ENCODE results near the gene VEGFC.

VEGFC gene, protein sequence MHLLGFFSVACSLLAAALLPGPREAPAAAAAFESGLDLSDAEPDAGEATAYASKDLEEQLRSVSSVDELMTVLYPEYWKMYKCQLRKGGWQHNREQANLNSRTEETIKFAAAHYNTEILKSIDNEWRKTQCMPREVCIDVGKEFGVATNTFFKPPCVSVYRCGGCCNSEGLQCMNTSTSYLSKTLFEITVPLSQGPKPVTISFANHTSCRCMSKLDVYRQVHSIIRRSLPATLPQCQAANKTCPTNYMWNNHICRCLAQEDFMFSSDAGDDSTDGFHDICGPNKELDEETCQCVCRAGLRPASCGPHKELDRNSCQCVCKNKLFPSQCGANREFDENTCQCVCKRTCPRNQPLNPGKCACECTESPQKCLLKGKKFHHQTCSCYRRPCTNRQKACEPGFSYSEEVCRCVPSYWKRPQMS

DNA sequence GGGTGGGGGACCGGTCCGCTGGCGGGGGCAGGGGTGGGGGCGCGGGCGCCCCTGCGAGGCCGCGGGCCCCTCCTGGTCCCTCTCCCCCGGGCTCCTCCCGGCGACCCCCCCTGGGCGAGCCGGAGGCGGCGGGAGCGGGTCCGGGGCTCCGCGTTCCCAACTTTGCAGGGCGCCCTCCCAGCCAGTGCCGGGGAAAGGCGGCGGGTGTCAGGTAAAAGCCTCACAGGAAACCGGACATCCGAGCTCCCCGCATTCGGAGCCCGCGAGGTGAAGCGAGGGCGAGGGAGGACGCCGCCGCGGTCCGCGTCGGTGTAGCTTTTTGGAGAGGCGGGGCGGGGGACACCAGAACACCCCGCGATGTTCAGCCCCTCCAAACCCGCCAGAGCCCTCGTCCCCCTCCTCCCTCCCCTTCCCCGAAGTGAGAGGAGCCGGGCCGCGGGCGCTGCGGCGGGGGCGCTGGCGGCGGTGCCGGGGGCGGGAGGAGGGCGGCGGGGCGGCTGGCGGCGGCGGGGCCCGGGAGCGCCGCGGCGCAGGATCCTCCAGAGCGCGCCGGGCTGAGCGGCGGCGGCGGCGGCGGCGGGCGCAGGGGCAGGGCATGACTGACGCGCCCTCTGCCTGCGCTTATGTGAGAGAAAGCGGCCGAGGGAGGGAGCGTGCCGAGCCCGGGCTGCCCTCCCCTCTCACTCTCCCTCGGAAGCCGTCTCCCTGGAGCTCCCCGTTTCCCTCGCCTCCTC, at the start of gene VEGFC:
Gene VEGFC (minus strand): TSS at position 597 of the 734 bp plus-strand sequence. CDS start 611 bp downstream, outside the sequence.
- no peak for DNase-seq

DNA sequence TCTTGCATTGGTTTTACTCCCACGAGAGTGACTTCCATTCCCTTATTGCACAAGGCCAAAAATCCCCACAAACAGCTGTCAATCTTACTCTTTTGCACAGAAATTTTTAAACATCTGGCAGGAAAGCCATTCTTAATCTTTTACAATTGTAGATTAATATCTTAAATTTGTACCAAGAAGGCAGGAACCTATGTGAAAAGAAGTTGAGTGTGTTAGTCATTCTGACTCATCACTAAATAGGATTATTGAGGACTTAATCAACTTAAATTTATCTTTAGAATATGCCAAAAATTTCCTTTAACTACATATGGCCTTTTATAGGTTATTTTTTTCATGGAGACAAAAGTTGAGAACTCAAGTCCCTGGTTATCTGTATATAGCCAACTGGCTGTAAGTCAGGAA, 49.0 kb upstream of the VEGFC start:
- no peak for DNase-seq

DNA sequence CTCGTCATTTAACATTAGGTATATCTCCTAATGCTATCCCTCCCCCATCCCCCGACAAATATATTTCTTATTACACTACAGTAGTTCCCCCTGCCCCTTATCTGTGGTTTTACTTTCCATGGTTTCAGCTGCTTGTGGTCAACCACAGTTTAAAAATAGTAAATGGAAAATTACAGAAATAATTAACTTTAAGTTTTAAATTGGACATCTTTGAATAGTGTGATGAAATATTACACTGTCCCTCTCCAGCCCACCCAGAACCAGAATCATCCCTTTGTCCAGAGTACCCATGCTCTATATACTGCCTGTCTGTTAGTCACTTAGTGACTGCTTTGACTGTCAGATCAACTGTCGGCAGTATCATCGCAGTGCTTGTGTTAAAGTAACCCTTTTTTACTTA, 47.4 kb upstream of the VEGFC start:
- DNase-seq, result no peak

DNA sequence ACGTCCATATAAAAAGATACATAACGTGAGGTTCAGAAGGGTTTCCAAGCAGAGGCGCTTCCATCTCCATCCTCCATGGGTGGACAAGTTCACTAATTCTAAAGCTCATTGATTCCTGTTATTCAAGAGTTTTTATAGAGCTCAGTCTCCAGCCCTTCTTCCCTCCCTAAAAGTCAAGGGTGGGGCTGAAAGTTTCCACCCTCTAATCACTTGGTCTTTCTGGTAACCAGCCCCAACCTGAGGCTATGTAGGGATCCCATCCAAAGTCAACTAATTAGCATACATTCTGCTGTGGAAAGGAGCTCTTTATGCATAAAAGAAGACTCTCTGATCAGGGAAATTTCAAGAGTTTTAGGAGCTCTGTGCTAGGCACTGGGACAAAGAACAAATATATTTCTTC, 46.9 kb upstream of the VEGFC start:
- no peak for DNase-seq

DNA sequence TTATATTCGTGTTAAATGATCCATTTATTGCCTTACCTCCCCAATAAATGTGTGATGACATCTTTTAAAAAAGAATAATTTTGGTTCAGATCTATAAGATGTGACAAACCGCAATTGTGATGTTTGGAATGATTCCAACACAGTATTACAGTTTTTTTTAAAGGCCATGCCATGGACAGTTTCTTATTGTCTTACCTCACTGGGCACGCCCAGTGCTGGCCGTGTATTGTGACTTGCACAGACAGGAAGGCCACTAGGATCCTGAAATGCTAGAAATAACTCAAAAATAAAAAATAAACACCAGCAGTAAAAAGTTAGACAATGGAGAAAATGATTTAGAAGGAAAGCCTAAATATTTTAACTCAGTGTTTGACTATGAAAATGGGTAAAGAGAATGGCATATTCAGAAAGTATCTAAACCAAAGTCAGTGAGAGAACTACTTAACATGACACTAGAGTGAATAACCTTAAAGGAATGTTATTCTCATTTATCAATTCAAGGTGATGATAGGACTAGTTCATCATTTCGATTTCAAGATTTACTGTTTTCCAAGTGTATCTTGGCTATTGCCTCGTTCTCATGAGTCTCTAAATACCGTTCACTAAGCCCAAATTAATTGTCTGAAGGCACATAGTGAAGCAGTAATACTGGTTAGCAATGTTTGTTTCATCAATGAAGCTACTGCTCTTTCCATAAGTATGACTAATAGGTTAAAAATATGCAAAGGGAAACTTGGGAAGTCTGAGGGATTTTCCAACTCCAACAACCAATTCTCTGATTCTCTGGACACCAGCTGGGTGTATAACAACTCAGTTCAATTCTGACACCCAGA, 46.1 kb upstream of the VEGFC start:
- no peak for DNase-seq

DNA sequence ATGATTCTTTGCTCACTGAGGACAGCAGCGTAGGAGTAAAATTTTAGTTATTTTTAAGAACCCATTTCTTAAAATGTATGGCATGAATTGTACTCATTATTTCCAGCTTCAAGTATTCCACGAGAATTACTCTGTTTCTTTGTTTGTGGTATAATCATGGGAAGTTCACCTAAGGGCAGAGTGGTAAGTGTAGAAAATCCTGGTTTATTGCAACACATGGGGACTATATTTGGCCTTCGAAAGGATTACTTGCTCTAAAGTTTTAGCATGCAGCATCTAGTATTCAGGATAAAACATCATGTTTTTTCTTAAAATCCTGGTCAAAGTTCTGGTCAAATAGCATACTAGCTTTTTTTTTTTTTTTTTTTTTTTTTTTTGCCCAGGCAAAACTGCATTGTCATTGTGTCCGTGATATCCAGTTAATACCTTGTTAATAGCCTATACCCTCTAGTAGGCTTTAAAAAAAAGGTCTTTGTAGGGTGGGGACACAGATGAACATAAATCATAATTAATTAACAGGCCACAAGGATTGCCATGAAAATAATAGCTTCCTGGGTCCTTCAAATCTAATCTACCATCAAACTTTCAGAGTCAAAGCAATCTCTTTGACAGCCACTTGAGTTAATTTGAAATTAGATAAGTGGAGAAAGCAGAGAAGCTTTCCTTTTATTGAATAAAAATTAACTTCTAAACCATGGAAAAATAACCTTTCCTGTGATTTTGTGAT, 44.6 kb upstream of the VEGFC start:
- DNase-seq, result no peak

DNA sequence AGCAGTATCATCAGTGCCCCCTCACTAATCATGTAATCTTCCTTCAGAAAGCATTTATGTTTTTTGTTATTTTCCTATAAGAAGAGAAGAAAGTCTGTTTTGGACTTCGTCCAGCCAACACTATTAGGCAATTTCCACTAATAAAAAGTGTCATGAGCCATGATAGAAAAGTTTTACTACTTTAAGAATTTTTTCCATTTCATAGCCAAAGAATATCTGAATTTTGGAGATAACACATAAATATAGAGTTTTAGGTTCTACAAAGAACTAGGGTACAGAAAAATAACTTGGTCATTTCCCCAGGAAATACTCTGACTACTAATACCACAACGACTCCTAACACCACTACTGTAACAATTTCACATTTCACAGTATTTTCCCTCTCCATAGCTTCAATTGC, 41.8 kb upstream of the VEGFC start:
- no peak for DNase-seq

GRCh38 chr4:176833400-176834175, 40.9 kb upstream of the VEGFC start:
- no peak for DNase-seq

DNA sequence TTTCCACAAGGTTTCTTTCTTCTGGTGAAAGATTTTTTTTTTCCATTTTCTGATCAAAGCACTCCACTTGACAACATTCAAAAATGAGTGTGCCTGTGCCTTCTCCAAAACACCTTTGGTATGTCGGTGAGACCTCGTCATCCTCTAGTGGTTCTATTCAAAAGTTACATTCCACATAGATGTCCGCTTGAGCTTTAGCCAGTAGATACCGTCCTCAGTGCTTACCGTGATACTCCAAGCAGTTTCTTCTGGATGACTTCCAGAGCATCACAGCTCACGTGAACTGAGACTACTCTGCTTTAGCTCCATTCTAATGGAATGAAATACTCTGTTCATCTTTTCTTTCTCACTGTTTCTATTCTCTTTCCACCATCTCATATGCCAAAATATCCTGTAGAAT, 38.2 kb upstream of the VEGFC start:
- DNase-seq, result no peak

GRCh38 chr4:176825586-176825985, 32.9 kb upstream of the VEGFC start:
- DNase-seq, result no peak

DNA sequence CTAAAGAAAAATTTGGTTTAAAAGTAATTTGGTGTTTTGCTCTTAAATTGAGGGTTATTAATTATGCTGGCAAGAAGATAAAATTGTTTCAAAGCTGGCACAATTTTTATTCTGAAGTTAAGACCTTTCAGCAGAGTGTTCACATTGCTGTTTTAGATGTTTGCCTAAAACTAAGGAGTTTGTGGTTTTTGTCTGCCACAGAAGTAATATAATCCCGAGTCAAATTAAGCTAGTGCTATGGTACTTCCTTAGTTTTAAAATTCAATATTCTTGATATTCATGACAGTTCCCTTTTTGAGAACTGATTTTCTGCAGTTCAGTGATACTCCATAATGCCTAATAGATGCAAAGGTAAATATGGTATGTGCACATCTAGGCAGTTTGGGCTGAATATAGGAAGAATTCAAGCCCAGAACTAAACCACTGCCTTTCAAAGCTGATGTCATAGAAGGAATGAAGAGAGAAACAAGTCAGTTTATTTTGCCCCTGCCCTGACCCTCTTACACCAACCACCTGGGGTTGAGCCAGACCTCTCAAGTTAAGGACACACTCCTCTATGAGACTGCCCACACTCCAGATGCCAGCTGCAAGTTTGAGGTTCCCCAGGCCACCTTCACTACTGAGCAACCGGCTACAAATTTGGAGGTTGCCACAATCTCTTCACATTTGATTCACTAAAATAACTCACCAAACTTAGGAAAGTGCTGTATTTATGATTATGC, 32.1 kb upstream of the VEGFC start:
- DNase-seq, result no peak

- DNase-seq, result no peak
Measured at GRCh38 chr4:176818531-176818930, 25.8 kb upstream of the VEGFC start.

DNA sequence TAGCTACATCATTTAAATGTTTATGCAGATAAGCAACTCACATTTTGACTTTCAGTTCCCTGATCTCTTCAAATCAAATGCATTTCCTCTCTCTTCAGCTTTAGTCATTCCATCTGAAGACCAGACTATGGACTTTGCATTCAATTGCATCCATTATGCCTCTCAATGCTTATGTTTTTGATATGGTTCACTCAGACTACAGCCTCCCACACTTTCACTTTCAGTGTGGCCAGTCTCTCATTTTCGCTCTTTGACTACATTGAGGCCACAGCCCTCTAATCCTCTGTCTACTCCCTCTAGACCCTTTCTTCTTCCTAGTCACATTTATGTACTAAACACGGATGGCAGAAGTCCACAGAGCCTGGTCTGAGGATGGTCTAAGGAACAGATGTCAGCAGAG, 24.5 kb upstream of the VEGFC start:
- DNase-seq, result no peak

DNA sequence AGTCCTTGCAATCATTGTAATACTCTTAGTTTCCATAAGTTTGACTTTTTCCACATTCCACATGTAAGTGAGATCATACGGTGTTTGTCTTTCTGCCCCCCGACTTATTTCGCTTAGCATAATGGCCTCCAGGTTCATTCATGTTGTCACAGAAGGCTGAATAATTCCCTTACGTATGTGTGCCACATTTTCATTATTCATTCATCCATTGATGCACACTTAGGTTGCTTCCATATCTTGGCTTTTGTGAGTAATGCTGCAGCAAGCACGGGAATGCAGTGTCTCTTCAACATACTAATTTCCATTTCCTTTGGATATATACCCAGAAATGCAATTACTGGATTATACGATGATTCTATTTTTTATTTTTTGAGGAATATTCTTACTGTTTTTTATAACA, 22.0 kb upstream of the VEGFC start:
- no peak for DNase-seq

DNA sequence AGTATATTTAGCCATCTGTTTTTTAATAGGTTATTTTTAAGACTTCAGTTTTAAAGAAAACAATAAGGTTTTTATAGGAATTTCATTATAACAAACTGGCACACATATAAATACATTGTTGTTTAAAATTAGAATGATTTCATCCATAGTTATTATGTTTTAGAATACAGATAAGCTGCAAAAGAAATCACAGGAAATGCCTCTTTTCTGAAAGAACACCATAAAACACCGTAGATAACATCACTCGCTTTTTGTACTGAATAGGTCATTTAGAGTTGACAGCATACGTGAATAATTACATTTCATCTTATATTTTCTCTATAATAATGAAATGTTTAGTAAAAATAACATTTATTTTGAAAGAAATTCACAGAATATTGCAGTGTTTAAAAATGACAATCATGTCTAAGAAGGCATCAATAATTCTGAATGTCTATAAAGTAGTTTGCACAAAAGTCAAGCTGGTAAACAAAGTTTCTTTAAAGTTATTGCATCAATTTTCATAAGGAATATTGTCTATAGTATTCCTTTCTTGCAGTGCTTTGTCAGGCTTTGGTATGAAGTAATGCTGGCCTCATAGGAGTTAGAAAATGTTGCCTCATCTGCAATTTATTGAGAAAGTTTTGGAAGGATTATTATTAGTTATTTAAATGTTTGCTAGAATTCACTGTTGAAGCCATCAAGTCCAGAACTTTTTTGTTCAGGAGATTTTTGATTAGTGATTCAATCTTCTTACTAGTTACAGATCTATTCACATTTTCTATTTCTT, 17.9 kb upstream of the VEGFC start:
- no peak for DNase-seq

GRCh38 chr4:176806778-176807375, 14.2 kb upstream of the VEGFC start:
- DNase-seq, result no peak

- DNase-seq, result no peak
Measured at GRCh38 chr4:176805155-176805554, 12.4 kb upstream of the VEGFC start.

DNA sequence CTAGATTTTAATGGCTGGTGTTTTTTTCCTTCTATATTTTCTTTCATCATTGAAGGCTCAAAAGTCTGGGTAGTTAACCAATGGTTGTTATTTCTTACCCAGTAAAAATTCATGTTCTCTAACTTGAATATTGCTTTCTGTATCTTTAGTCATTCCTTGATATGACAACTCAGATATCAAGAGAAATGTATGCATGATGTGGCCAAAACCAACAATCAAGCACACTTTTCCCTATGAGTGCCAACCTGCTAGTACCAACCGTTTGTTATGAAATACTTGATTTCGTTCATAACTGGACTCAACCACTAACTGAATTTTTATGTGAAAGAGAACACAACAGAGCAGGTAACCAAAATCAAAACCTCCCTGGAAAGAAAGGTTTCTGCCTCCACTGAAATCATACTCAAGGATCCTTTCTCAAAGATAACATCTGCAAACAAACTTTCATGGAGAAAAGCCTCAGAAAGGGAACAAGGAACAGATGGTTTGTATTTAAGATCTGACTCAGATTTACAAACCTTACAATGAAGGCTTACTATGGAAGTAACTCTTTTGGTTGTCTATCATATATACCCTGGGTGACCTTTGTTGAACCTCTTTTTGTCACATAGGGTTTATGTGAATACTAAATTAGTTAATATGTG, 8.3 kb upstream of the VEGFC start:
- no peak for DNase-seq

GRCh38 chr4:176799653-176800052, 6.9 kb upstream of the VEGFC start:
- DNase-seq, result no peak

- no peak for DNase-seq
Measured at GRCh38 chr4:176798540-176798939, 5.8 kb upstream of the VEGFC start.

All from NK-92 treated with Interleukin-12 subunit alpha and Interleukin-12 subunit beta, amount 100 ng/mL, for 24 hours (cell line).